BJ (cell line): Measurements from ENCODE around the gene UBL7. TPM values are rescaled to one million over a fixed set of nuclear protein-coding genes. Genes with fewer than 3 reads are reported as not detected.

Experiments used
- CTCF ChIA-PET: fragments of 350-600 bp; formaldehyde crosslinking; extraction: SDS; loops from one replicate; lab custom pipeline; 2021; ENCODE audit warnings: antibody characterized with exemption, inconsistent platforms; lab: Yijun Ruan, JAX
- POLR2A ChIA-PET: fragments of 300-600 bp; sonication (Branson Sonifier 250); formaldehyde crosslinking; extraction: SDS; loops from one replicate; lab custom pipeline; 2021; ENCODE audit warnings: antibody characterized with exemption; lab: Charles Lee
- DNase-seq: peaks from one replicate; pipeline ENCODE4 v3.0.0-alpha.2; 2011; ENCODE audit warnings: low read depth
- H3K27me3 ChIP-seq: 2 replicates; pipeline ENCODE4 v1.6.0; 2011; ENCODE audit warnings: low read length; ENCODE audit not compliant: control insufficient read depth, insufficient read depth
- H3K36me3 ChIP-seq: 2 replicates; pipeline ENCODE4 v1.5.1; 2011; ENCODE audit warnings: low read length; ENCODE audit not compliant: control insufficient read depth, insufficient read depth
- H3K4me3 ChIP-seq: 2 replicates; pipeline ENCODE4 v1.5.1; 2011; ENCODE audit warnings: low read depth, mild to moderate bottlenecking, control low read depth, low read length
- polyA plus RNA-seq: library from polyadenylated mRNA; depleted of rRNA; stranded (reverse); fragments of >200 nt; gene quantifications from 2 replicates; pipeline ENCODE4 v1.2.3, GENCODE V29; 2011
- TF ChIP-seq, protein P1 (sequence below): IDR thresholded peaks from 2 replicates; pipeline ENCODE4 v1.5.1; 2011; ENCODE audit warnings: low read depth, mild to moderate bottlenecking, control low read depth, inconsistent platforms, low read length, moderate library complexity; ENCODE audit not compliant: insufficient read depth

The UBL7 gene
- polyA plus RNA-seq, 1 experiment: 87.3 TPM

DNA sequence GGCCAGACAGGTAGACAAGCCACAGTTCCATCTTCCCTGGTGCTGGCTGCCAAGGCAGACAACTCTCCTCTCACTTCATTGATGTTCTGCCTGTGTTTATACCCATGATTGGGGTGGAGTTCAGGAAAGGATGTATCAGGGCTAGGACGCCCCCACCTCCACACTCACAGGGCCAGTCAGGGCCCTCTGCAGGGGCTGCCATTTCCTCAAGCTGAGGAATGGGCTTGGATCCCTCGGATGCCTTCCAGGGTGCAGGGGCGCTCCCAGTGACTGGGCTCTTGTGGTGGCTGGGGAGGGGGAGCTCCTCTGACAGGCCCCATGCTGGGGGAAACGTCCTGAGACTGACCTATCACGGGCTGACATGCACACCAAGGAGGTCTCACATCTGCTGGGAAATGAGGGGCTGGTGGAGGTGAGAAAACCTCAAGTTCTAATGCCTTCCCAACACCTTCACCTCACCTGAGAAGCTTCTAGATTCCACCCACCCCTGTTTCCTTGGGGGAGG is 58.6 kb downstream of the UBL7 start:
- no peaks in the 10 kb centered on the region for H3K36me3 ChIP-seq
- ChIA-PET POLR2A (no interaction called here), CTCF (interaction anchor here (0.6 to 3.6 kb wide), 4 partner anchors 17 to 470 kb away, joined by 5 to 19 read pairs (median 5); no protein-coding TSS in a partner anchor)
- no peak overlapping the region for H3K4me3 ChIP-seq
- TF ChIP-seq, protein P1, sequence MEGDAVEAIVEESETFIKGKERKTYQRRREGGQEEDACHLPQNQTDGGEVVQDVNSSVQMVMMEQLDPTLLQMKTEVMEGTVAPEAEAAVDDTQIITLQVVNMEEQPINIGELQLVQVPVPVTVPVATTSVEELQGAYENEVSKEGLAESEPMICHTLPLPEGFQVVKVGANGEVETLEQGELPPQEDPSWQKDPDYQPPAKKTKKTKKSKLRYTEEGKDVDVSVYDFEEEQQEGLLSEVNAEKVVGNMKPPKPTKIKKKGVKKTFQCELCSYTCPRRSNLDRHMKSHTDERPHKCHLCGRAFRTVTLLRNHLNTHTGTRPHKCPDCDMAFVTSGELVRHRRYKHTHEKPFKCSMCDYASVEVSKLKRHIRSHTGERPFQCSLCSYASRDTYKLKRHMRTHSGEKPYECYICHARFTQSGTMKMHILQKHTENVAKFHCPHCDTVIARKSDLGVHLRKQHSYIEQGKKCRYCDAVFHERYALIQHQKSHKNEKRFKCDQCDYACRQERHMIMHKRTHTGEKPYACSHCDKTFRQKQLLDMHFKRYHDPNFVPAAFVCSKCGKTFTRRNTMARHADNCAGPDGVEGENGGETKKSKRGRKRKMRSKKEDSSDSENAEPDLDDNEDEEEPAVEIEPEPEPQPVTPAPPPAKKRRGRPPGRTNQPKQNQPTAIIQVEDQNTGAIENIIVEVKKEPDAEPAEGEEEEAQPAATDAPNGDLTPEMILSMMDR: no peak
- H3K27me3 ChIP-seq: no peaks in the 10 kb centered on the region
- DNase-seq: no peak

DNA sequence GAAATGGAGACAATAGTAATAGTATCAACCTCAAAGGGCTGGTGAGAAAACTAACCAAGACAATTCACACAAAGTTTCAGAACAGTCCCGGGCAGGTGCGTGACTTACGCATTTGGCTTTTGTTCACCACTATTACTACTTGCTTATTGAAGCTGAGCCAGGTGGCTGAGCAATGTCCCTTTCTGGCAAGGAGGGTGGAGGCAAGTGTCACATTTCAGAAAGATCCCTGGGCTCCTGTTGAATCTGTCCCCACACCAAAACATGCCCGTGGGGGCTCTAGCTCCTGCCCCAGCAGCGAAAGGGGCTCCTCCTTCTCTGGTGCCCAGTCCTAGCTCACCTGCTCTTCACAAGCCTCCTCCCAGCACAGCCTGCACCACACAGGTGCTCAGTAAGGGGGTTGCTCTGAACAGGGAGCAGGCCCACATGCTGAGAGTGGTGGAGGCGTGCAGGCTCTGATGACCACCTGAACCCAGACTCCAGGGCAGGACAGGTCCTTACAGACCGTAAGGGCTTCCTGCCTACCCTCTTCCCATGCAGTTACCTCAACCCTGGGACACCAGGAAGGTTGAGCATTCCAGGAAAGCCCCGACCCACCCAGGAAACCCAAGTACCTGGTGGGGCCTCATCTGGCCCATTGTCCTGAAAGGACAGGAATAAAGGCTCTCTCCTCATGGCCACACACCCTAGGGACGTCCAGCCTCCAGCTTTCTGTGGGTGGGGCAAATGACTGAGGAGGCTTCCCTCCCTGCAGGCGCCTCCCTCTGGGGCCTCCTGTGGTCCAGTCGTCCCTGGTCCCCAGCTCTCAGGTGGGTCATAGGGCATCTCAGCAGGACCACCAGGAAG is 59.8 kb downstream of the UBL7 start:
- POLR2A ChIA-PET: no interaction called here
- TF ChIP-seq, protein P1: no peak
- H3K4me3 ChIP-seq: no peak overlapping the region
- no peaks in the 10 kb centered on the region for H3K27me3 ChIP-seq
- CTCF ChIA-PET: interaction anchor here (1.1 to 2.3 kb wide), 3 partner anchors 9 to 19 kb away, joined by 3 to 5 read pairs (median 5); no protein-coding TSS in a partner anchor
- no peaks in the 10 kb centered on the region for H3K36me3 ChIP-seq
- no peak for DNase-seq

DNA sequence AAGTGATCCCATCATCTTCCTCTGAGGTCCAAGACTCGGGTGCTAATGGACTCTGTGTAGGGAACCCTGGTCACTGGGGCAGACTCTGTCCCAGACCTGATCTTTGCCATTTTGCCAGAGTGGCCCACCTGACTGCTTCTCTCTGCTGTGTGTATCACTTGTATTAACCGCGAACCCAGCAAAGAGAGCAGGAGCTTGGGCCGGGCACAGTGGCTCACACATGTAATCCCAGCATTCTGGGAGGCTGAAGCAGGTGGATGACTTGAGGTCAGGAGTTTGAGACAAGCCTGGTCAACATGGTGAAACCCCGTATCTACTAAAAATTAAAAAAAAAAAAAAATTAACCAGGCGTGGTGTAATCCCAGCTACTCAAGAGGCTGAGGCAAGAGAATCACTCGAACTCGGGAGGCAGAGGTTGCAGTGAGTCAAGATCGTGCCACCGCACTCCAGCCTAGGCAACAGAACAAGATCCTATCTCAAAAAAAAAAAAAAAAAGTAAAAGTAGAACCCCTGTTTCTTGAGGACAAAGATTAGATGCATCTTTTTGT is 60.6 kb downstream of the UBL7 start:
- TF ChIP-seq, protein P1: no peak
- Histone ChIP-seq H3K27me3 (no peaks in the 10 kb centered on the region), H3K36me3 (no peaks in the 10 kb centered on the region), H3K4me3 (no peak overlapping the region)
- POLR2A ChIA-PET: no interaction called here
- DNase-seq: no peak
- CTCF ChIA-PET: interaction anchor here (1.0 kb wide), 1 partner anchor 15 kb away, joined by 4 read pairs; no protein-coding TSS in a partner anchor

DNA sequence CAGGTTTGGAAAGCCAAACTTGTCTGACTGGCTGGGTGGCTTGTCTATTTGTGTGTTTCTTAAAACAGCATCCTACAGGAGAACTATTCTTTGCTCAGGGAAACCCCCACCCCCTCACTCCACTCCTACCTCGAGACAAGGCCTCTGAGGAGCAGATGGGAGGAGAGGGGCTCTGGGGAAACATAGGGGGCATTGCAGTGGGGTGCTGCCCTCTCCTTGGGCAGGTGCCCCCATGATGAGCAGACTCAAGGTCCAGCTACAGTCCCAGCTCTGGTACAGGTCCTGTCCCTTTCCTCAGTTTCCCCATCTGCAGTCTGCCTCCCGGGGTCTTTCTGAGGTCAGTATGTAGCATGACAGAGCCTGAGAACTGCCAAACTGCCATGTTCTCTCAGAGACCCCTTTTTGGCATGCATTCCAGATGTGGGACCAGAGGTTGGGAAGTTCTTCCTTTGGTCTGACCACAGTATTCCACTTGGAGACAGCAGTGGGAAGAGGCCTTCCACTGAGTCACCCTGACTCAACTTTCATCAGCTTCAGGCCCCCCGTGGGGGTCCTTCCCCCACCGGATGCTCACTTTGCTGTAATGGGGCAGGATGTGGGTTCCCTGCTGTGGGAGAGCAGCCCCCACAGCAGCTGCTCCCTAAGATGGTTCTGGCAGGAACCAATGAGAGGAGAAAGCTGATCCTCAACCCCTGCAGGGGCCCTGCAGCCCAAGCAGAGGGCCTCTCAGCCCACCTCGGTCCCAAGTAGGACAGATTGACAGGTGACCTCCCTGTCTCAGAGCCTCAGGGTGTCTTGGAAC is 61.2 kb downstream of the UBL7 start:
- TF ChIP-seq, protein P1: no peak
- no peaks in the 10 kb centered on the region for H3K27me3 ChIP-seq
- H3K4me3 ChIP-seq: no peak overlapping the region
- no peaks in the 10 kb centered on the region for H3K36me3 ChIP-seq
- ChIA-PET CTCF (interaction anchor here (1.0 kb wide), 1 partner anchor 15 kb away, joined by 4 read pairs; no protein-coding TSS in a partner anchor), POLR2A (no interaction called here)
- no peak for DNase-seq
